Stimulated activated CD4-positive, alpha-beta T cell treated with anti-CD3 and anti-CD28 coated beads, TNF-alpha, amount 100 ng/mL, for 4 hours (primary cell): Measurements from ENCODE around the gene EPHA6.

Experiments used
- DNase-seq, 3 experiments: peaks; one replicate each; pipeline ENCODE4 v3.0.0-alpha.2; 2020; ENCODE audit warnings: low read depth in 3 of 3

Gene EPHA6

DNA sequence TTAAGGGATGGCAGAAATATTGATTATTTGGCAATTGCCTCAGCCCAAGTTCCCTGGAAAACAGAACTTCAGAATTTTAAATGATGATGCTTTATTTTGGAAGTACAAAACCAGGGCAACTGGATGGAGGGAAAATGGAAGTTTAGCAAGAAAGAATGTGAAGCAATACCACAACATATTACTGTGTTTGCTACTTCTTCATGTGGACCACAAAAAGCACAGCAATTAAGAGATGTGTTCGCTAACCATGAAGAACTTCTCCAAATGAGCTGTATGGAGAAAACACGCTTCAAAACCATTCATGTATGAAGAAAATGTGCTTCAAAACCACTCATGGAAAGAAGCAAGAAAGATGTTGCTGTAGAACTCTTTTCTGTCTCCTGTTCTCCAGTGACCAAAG, 885.5 kb downstream of the EPHA6 start:
- DNase-seq = no peak

- no peak for DNase-seq
Observed at GRCh38 chr3:97705764-97706163, 891.4 kb downstream of the EPHA6 start.

- no peak for DNase-seq
Observed at GRCh38 chr3:97706226-97706625, 891.8 kb downstream of the EPHA6 start.

GRCh38 chr3:97711654-97712053, 897.3 kb downstream of the EPHA6 start:
- no peak for DNase-seq

GRCh38 chr3:97712919-97713318, 898.5 kb downstream of the EPHA6 start:
- no peak for DNase-seq

- no peak for DNase-seq
Observed at GRCh38 chr3:97713634-97714033, 899.2 kb downstream of the EPHA6 start.

DNA sequence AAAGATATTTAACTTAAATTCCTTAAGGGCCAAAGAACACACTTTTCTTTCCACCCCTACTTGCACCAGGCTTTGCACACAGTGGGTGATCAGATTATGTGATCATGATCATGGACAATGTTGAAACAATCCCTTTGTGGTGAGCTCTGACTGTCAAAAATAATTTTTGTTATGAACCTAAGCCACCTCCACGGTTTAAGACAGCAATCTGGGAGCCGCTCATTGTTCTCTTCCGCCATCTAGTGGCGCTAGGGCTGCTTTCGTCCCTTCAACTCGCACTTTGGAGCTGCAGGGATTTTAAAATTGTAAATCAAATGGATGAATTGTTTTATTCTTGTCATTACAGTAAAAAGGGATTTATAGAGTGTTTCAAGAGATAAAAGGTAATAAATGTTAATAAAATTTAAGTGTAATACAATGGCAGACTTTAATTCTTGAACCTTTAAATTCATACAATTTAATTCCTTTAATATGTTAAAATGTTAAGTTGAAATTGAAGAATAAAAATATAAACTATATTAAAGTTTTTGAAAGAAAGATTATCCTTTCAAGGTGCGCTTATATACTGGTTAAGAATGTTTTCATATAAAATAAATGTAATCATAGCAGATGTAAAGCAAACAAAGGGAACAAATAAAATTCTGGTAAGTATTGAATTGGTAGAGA, 904.9 kb downstream of the EPHA6 start:
- DNase-seq = peak; percentile 7 to 24 (median 17)

GRCh38 chr3:97720417-97720816, 906.0 kb downstream of the EPHA6 start:
- DNase-seq = no peak

DNA sequence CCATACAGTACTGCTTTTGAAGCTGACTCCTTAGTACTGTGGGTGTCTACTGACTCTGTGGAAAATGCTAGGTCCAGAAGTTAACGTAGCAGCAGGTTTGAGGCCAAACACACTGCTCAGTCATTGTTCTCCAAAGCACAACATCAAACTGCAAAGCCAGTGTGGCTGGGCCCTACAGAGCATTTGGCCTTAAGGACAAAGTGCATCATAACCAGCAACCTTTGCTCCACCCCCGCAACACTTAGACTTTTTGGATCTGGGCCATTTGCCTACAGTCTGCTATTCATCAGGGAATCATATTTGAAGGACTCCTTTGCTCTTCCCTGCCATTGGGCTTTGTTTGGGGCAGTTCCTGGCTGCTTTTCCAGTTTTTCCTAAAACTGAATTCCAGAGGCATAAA, 907.1 kb downstream of the EPHA6 start:
- no peak for DNase-seq

GRCh38 chr3:97736928-97737327, 922.5 kb downstream of the EPHA6 start:
- DNase-seq = no peak

DNA sequence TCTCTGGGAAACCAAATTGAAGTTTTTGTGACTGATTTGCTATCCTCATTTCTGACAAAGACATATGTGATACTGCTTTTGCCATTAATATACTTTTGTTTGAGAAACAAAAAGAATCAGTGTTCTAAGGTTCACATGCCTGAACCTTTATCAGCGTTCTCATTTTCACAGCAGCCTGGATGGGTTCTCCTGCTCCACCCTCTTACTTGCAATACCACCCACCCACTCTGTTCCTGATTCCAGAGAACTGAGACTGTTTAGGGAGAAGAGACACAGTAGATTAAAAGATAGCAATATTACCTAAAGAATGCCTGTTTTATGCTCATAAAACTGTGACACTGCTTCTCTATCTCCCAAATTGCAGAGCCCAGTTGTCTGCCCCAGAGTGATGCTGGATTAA, 924.4 kb downstream of the EPHA6 start:
- no peak for DNase-seq

GRCh38 chr3:97742036-97742435, 927.6 kb downstream of the EPHA6 start:
- DNase-seq = no peak

- DNase-seq = no peak
Observed at GRCh38 chr3:97744289-97744688, 929.9 kb downstream of the EPHA6 start.

DNA sequence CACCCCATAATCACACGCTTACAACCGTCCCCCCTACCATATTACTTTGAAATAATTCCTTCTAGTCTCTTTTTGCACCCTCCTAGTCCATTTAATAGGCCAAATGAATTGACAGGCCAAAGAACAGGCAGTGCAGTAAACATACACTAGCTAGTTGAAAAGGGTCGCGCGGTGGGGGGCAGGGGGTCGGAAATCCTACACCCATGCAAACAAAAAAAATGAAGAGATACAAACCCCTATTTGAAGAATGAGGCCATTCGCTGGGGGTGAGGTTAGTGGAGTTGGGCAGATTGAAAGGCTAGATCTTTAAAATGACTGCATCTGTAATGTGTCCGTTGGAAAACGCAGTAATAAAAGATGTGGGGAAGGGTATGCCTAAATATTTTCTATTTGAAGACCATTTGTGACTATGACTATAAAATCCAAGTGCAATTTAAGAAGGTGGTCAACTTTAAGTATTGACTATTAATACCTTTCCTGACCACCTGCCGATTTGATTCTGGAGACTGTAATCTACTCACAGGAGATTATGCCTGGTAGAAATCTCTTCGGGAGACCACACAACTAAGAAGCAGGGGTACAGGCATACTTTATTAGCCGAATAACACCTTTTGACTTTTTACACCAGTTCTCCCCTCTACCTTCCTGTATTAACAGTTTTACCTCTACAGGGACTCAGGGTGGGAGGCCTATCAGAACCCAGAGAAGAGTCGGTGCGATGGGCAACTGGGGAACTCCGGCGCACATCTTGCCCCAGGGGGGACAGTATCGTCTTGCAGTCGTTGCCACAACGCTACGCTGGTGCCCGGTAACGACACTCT, 949.4 kb downstream of the EPHA6 start:
- no peak for DNase-seq

DNA sequence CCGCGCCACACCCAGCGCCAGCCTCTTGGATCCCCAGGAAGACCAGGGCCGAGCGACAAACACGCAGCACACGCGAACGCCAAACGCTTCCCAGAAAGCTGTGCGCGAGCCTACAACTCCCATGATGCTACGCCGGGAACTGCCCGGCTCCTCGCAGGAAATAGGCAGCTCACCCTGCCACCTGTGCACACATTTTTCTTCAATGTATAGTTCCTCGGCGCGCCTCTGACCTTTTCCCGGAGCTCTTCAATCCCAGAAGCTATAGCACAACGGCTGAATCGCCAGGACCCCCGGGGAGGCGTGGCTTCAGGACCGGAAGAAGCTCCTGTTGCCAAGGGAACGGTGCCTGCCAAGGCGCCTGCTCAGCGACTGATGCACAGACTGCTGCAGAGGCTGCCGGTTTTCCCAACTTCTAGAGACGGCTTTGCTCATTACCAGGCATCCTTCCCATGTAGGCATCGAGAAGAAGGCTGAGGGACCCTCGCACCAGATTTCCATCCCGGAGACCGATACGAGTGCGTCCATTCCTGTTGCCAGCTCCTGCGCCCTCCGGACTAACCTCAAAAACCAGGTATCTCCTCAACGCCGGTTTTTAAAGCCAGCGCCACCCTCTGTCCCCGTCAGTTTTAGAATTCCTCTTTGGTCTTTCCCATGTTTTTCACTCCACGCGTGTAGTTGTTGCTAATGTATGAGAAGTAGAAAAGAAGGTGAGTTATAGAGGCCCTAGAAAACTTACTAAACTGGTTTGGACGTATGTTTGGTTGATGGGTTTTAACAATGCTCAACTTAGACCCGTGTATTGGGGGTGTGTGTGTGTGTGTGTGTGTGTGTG, 950.2 kb downstream of the EPHA6 start, which contains the start of gene ARL6:
Gene ARL6, plus strand, starts transcription at position 352 of the 832 bp plus-strand sequence. CDS start 3,350 bp downstream, outside the sequence.
- DNase-seq = peak; percentile 43 to 53 (median 53)

DNA sequence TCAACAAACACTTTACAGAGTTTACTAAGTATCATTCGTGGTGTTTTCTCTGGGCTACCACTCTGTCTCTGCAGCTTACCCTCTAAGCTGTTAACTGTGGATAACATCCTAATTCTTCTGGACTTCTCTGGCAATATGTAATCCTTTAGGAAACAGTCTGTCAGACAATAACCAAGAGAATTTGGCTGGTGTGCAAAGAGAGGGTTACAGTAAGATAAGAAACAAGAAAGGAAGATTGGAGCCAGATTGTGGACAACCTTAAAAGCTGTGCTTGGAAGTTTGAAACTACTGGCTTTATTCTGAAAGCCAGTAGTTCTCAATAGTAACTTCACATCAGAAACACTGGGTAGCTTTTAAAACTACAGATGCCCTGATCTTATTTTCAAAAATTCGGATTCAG, 950.9 kb downstream of the EPHA6 start:
- no peak for DNase-seq

- no peak for DNase-seq
Observed at GRCh38 chr3:97772926-97773325, 958.5 kb downstream of the EPHA6 start.

GRCh38 chr3:97778152-97778551, 963.8 kb downstream of the EPHA6 start:
- no peak for DNase-seq

GRCh38 chr3:97793420-97794019, 979.1 kb downstream of the EPHA6 start:
- DNase-seq = no peak

- DNase-seq = no peak
Observed at GRCh38 chr3:97795951-97796350, 981.6 kb downstream of the EPHA6 start.
